HG02798 (cell line): ENCODE data around the gene GTF3C1.

Source experiments
- ATAC-seq: cut with Tn5 transposase; IDR thresholded peaks from one replicate; pipeline ENCODE4 v1.9.1; 2021; ENCODE audit warnings: mild to moderate bottlenecking; ENCODE audit not compliant: unreplicated experiment, poor library complexity

GTF3C1 gene

GRCh38 chr16:27492588-27492979, 57.1 kb downstream of the GTF3C1 start:
- ATAC-seq: no peak

DNA sequence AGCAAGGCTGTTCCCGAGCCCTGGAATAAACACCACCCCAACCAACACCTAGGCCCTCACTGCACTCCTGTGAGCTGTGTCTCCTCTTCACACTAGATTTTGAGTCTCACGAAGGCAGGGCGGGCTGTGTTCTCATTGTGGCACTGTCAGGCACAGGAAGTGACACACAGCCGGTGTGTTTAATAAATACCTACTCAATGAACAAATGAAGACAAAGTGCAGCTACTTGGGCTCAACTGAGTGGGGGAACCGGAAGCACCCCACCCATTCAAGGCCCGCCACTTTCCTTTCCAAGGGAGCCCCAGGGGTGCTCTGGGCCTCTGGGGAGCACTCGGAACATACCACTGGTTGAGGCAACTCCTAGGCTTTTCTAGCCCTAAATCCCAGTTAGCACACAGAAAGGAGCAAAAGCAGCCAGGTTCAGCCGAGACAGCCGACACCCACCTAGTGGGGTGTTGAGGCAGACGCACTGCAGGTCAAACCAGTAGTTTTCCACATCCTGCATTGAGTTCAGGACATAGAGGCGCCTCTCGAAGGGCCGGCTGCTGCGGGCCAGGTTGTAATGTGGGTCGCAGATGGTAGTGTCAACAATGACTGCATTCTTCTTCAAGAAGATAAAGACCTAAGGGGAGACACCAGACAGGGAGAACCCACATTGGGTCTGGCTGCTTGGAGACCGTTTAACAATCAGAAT, 57.7 kb downstream of the GTF3C1 start:
- ATAC-seq: no peak

DNA sequence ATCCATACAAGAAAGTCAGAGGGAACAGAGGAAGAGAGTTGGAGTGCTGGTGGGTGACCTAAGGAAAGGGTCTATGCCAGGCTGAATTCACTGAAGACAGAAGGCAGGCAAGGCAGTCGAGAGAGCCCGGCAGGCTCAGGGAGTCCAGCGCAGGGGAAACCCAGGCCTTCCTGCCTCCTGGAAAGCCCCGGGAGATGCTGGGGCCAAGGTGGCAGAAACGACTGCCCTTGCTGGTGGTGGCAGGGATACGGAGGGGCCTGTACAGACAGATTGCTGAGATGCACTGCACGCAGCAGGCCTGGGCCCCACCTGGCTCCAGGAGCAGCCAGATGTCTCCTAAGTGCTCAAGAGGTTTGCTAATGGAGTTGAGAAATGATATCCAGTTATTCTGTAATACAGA, 59.8 kb downstream of the GTF3C1 start:
- ATAC-seq: no peak

- no peak for ATAC-seq
Observed at GRCh38 chr16:27489421-27489820, 60.3 kb downstream of the GTF3C1 start.

GRCh38 chr16:27486760-27487159, 63.0 kb downstream of the GTF3C1 start:
- no peak for ATAC-seq

GRCh38 chr16:27486344-27486743, 63.4 kb downstream of the GTF3C1 start:
- ATAC-seq: no peak

DNA sequence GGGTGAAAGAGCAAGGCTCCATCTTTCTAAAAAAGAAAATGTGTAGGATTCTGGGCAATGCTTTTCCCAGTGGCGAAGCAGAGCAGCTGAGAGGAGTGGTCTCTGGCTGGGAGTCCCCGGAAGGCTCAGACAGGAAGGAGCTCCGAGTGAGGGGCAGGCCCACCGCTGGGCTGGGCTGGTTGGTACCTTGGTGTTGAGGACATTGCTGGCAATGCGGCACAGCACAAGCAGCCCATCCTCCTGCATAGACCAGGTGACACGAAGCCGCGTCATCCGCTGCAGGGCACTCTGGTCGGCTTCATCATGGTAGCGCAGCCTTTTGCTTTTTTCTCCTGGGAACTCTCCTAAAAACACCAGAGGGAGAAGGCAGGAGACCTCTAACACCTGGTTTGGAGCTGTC, 63.9 kb downstream of the GTF3C1 start:
- ATAC-seq: no peak

DNA sequence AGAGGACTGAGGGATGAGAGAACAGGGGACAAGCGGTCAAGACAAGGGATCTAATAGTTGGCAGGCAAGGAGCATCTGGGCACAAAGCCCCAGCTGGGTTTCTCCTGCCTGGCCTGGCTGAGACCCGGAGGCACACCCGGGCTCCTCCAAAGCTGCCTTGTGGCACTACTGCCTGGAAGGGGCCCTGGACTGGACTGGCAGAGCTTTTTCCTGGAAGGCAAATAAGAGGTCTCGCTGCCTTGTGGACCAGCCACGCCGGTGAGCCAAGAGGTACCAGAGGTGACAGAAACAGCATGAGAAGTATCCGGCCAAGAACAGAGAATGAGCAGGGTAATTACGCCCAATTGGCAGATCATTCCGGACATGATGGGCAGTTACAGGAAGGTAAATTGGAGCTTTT, 64.6 kb downstream of the GTF3C1 start:
- ATAC-seq: no peak

DNA sequence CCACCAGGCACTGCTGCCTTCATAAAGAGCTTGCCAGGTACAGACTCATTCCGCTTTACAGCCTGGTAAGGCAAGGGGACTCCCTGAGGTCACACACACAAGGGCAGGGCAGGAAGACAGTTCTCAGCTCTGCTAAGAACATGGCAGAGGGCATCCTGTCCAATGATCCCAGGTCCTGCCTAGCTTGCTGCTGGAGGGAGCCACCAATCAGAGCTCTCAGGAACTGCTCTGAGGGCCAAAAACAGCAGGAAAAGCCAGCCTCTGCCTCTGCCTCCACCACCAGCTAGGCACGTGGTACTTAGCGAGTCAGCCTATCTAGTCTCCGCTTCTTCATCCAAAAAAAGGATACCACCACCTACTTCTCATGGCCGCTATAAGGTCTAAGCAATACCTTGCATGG, 66.1 kb downstream of the GTF3C1 start:
- no peak for ATAC-seq

GRCh38 chr16:27483088-27483437, 66.7 kb downstream of the GTF3C1 start:
- no peak for ATAC-seq

DNA sequence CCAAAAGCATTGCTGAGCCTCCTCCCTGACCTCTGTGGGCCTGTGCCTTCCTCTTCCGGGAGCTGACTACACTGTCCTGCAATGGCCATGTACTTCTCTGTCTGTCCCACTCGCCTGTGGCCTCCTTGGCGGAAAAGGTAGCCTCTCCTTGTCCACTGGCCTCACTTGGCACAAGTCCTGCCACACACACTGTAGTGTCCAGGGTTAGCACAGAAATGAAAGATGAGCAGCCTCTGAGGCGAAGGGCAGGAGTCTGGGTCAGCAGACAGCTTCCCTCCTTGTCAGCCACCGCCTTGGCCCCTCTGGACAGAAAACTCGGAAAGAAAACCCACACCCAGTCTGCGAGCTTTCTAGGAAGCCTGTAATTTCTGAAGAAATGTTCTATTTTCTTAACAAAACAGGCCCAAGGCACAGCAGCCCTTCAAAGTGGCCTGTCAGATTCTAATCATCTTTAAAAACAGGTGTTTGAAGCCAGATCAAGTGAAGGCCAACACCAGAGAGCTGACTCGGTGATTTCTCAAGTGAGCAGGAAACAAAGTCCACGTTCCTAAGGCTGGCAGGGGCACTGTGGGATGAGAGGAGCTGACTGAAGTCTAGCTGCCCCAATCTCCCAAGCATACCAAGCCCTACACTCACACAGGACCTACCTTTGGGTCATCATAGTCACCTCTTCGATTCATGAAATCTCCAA, 67.2 kb downstream of the GTF3C1 start:
- ATAC-seq: no peak

- ATAC-seq: no peak
Observed at GRCh38 chr16:27481282-27481934, 68.3 kb downstream of the GTF3C1 start.

DNA sequence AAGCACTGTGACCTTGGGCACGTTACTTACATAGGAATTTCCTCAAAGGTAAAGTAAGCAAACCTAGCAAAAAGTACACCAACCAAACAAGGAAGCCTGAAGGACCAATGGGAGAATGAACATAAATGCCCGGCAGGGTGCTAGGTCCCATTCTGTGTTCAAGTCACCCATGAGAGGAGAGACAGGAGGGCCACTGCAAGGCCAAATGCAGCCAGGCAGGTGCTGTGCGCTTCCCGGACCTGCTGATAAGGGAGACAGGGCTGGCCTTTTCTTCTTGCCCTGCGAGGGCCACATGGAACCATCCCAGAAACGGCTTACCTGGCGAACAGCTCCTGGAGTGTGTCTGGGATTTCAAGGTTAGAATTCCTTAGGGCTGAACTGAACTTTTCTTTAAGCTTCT, 69.0 kb downstream of the GTF3C1 start:
- ATAC-seq: no peak

GRCh38 chr16:27476240-27476639, 73.5 kb downstream of the GTF3C1 start:
- ATAC-seq: no peak

DNA sequence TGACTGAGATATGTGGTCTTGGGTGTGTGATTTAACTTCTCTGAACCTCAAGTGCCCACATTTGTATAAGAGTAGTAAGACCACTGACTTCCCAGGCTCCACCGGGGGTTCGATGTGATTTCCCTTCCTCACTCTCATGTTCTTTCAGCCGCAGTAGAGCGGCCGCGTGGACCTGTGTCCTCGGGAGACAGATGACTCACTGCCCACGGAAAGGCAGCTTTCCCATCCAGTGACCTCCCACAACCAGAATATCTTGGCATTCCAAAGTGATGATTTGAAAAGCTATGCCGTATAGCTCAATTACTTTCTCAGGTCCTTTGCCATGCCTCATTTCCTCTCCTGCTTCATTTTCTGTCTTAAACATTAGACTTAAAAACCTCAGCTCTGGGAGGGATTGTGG, 74.2 kb downstream of the GTF3C1 start:
- ATAC-seq: no peak

GRCh38 chr16:27474921-27475320, 74.8 kb downstream of the GTF3C1 start:
- ATAC-seq: no peak

- ATAC-seq: no peak
Observed at GRCh38 chr16:27474041-27474440, 75.7 kb downstream of the GTF3C1 start.

GRCh38 chr16:27473101-27473900, 76.4 kb downstream of the GTF3C1 start:
- no peak for ATAC-seq

- ATAC-seq: no peak
Observed at GRCh38 chr16:27472091-27473020, 77.4 kb downstream of the GTF3C1 start.

DNA sequence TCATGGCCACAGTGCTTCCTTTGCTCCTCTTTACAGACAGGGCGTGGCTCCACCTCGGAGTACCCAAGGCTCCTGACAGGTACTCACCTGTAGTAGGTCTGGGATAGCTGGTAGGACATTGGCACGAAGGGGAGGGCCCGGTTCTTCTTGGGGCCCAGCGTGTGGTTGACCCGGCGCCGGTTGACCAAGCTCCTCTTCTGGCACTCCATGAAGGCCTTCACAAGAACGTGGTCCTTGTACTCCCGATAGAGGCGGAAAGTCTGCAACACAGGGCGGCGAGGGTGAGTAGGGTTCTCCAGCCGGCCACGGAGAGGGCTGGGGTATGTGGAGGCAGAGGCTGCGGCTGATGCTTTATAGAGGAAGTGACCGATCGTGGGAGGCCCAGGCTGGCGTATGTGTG, 78.1 kb downstream of the GTF3C1 start:
- no peak for ATAC-seq
